GM18502 (cell line): ENCODE results near the gene NUBP2.

Source experiments
- ATAC-seq: cut with Tn5 transposase; IDR thresholded peaks from one replicate; pipeline ENCODE4 v1.9.1; 2021; ENCODE audit warnings: mild to moderate bottlenecking; ENCODE audit not compliant: unreplicated experiment, poor library complexity

The NUBP2 gene, protein sequence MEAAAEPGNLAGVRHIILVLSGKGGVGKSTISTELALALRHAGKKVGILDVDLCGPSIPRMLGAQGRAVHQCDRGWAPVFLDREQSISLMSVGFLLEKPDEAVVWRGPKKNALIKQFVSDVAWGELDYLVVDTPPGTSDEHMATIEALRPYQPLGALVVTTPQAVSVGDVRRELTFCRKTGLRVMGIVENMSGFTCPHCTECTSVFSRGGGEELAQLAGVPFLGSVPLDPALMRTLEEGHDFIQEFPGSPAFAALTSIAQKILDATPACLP

DNA sequence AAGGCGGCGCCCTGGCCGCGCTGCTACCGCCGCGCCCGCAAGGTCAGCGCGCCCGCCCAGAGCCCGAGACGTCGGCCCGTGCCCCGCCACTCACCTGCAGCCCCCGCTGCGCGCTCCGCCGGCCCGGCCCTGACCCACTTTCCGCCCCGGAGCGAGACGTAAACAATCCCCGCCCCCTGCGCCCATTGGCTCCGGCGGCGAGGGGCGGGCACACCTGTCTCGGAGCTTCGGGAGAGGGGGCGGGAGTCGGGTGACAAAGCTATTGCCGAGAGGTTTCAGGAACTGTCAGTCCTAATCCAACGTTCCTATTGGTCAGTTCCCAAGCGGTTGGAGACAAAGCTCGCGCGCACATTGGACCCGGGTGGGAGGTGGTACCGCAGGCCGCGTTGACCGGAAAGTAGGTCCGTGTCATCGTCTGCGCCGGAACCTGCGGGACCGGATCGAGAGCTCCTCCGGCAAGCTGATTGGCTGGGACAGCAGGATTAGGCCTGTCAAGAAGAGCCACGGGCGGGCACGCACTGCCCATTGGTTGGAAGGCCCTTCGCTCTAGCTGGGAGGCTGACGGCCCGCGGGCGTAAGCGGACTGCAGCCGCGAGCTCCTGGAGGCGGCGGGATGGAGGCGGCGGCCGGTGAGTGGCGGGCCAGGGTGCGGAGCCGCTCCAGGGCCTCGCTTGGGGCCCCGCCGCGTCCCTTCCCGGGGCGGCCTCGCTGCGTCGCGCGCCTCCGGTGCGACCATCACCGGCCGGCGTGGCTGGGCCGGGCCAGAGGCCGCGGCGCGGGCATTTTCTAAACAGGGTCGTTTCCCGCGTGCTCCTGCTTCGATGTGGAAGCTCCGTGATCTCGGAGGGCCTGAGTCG lies at the start of gene NUBP2, which contains the start of gene SPSB3:
Gene NUBP2 (plus strand): TSS at position 553 of the 857 bp plus-strand sequence. CDS start 61 bp downstream, at position 614.
Gene SPSB3 (minus strand): TSS at position 164 of the 857 bp plus-strand sequence. CDS start 1,088 bp downstream, outside the sequence.
- peak; percentile 85 for ATAC-seq

DNA sequence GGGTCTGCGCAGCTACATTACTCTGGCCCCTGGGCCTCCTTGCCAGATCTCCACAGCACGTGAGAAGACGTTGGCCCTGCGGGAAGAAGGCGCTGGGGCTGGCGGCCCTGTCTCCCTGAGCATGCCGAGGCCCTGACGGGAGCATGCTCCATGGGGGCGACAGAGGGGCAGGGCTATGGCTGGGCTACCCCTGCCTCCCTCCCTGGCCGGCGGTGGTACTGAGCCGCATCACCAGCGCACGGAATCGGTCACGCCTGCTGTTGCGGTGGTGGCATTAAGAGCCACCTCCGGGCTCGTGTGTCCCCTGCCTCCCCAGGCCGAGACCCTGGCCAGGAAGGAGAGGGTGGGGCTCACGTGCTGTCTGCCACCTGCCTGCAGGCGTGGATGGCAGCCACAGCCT lies 48.6 kb upstream of the NUBP2 start:
- no peak for ATAC-seq

DNA sequence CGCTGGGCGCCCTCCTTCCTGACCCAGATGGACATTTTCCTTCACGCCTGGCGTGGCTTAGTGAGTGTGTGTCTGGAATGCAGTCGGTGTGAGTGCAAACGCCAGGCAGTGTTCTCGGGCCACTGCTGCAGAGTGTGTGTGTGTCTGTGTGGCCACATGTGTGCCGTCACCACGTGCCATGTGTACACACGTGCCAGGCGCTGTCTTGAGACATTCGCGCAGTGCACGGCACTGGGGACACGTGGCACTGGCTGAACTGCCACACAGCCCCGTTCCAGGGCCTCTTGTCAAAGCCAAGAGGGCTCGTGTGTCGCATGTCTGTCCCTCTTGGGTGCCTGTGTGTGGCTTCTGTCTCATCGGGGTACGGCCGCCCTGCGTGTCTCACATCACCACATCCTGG lies 47.9 kb upstream of the NUBP2 start:
- ATAC-seq: no peak

DNA sequence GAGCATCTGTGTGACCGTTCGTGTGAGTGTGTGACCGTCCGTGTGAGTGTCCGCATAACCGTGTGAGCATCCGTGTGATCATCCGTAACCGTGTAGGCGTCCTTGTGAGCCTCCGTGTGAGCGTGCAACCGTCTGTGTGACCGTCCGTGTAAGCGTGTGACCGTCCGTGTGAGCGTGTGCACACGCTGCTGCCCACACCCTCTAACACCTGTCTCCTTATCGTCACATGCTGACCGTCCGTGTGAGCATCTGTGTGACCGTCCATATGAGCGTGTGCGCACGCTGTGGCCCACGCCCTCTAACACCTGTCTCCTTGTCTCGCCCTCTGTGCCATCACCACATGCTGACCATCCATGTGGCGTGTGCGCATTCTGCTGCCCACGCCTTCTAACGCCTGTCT lies 42.5 kb upstream of the NUBP2 start:
- ATAC-seq: no peak

DNA sequence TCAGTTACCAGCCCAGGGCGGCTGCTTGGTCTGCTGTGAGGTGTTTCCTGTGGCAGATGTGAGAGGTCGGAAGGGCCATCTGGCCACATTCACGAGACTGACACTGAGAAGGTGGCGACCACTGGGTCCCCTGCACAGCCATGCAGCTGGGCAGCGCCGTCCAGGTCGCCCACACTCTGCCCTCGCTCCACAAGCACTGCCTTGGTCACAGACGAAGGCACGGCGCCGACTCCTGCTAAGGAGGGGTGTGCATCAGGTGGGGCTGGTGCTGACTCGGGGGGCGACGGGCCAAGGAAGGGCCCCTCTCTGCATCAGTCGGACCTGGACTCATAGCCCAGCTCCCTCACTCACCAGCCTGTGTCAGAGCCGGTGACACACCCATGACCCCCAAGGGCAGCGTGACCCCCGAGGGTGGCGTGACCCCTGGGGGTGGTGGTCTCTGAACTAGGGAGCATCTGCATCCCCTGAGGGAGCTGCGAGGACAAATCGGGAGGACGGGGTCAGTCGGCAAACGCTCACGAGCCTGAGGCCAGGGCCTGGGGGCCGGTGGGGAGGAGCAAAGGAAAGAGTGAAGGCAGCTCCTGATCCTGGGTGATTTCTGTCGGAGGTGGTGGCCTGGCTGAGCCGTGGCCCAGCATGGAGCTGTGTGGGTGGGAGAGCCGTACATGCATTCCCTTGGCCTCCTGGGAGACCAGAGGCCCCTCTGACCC lies 41.8 kb upstream of the NUBP2 start:
- no peak for ATAC-seq

DNA sequence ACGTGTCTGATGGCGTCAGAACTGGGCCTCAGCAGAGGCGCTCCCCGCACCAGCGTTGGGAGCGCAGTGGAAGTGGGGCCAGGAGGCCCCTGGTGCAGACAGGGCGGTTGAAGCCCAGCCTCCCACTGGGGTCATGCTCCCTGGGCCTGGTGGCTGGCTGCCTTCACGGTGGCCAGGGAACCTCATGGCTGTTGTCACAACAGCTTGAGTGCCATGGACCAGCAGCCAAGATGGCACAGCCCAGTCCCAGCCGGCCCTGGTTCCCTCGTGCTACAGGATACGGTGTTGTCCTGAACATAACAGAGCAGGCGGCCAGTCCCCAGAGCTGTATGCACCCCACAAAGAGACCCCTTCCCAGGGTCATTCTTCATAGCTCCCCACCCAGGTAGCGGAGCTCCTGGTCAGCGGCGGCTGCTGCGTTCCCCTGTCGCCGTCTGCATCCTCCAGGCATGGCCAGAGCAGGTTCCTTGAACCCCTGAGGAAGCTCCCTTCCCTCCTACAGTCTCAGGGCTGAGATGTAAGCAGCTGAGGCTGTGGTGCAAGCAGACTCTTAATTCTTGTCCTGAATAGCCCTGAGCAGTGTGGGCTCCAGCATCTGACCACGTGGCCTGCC lies 41.1 kb upstream of the NUBP2 start:
- ATAC-seq: no peak

DNA sequence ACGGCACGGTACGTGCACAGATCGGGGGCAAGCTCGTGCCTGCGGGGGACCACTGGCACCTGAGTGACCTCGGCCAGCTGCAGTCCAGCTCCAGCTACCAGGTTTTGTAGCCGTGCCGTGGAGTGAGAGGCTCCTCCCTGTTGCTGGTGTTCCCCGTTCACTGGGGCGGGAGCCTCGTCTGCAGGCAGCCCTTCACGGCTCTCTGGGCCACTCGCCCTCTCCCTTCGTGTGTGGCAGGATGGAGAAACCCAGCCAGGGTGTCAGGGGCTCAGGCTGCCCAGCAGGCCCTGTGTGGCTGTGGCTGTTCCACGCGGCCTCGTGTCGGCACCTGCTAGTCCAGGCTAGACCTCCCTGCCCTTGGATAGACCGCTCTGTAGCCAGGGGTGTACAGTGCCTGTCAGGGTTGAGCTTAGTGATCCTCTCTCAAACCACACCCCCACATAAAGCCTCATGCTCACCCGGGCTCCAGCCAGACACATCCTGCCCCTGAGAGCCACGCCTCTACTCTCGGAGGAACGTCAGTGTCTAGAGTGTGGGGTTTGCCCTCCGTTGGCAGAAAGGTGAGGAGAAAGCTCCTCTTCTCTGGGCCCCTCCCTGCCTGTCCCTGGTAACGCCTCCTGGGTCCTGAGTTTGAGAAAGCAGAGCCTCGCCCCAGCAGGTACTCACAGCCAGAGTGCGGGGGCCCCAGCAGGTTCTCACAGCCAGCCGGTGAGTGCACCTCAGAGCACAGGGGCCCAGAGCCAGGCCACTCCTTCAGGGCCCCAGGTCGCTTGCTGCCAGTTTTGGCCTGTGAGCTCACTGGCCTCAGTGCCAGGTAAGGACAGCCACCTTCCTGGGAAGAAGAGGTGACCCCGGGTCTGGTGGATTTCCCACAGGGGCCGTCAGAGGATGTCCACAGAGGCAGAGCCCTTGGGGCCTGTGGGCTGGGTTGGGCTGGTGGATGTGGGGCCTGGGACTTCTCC lies 39.1 kb upstream of the NUBP2 start:
- ATAC-seq: no peak

DNA sequence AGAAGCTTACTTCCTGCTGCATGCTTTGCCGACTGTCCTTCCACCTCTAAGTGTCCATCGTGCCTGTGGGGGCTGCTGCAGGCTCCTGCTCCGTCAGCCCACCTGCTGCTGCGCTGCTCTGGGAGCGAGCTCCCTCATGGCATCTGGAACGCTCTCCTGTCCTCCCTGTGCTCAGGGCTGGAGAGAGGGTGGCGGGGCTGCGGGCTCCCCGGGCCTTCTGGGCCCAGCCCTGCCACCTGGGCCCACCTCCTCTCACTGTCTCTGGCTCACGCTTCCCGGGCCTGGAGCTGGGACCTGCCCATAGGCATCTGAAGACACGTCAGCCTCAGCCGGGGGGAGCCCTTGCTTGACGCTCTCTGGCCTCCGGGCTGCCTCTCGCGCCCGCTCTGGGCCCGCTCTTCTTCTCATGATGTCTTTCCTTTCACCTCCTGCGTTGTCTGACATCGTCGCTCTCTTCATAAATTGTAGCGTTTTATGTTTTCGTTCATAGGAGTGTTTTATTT lies 38.4 kb upstream of the NUBP2 start:
- no peak for ATAC-seq

DNA sequence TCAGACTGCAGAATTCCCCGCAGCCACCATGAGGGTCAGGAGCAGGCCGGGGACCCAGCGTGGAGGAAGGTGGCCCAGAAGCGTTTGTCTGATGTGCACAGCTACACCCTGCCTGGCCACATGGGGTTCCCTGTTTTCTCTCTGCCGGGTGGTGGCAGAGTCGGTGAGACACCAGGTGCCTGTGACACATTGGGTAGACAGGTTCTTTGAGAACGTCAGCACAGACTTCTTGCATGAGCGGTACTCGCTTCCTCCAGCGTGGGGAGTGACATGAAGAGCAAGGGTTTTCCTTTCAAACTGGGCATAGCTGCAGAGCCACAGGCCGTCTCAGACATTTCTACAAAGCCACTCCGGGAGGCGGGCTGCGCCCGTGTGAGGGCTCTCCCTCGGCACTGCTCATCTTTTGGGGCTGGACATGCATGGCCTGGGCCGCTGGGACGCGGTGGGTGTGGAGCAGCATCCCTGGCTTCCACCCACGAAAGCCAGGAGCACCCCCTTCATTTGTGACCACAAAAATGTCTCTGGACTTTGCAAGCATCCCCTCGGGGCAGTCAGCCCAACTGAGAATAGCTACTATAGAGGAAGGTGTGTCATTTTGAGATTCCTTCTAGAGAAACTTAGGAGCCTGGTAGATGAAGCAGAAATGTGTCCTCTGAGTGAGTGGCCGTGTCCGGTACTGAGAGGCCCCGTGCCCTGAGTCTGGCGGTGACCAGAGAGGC lies 37.4 kb upstream of the NUBP2 start:
- no peak for ATAC-seq

DNA sequence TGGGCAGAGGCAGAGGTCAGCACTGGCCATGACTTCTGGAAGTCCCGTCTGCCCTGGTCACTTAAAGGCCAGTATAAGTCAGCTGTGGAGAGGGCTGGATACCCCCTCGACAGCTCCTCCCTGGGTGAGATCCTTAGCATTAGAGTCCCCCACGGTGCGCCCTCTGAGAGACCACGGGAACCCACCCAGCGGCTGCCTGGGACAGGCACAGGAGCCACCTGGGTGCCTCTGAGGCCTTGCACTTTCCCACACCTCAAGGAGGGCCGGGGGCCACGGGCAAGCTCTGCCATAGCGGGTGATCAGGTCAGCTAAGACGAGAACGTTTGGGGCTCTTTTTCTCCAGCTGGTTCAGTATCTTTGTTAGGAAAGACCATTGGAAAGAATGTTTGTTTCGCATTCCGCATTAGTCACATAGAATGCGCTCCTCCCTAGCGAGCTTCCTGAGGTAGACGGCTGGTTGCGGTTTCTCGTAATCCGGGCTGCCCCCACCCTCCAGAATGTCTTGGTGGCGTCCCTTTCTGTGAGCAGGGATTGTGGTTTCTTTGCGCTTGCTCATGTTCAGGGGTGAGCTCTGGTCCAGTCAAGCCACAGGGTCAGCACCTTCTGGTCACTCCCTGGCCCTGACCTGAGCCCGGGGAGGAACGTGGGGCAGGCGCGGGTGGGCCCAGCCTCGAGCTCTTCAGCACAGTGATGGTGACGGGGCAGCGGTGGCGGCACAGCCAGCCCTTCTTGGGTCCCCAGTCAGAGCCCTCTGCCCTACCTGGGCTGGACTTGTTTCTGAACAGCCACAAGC lies 36.7 kb upstream of the NUBP2 start:
- no peak for ATAC-seq

DNA sequence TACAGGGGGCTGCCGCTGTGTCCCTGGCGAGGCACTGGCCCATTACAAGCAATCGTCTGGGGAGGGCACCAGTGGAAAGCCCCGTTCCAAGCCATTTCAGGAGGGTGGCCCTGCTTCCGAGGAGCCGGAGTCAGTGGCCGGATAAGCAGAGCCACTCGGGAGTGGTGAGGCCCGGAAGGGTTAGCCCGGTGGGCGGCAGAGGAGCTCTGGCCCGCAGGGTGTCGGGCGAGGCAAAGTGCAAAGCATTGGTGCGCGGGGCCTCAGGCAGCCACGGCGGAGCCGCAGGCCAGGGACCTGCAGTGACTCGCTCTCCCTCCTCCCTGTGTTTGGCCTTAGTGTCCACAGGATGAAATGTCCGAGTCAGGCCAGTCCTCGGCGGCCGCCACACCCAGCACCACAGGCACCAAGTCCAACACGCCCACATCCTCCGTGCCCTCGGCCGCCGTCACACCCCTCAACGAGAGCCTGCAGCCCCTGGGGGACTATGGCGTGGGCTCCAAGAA lies 36.0 kb upstream of the NUBP2 start:
- no peak for ATAC-seq

DNA sequence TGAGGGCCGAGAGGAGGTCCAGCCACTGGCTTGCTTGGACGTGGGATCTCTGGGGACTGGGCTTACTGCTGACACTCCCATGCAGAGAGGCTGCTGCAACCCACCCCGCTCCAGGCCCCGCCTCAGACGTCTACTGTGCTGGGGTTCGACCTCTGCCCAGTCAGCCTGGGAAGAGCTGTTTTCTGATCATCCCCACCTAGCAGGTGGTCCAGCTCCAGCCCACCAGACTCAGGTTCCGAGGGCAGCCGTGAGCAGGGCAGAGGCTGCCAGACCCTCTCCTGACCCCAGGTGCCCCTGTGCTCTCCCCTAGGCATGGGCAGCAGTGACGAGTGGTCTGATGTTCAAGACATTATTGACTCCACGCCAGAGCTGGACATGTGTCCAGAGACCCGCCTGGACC lies 34.8 kb upstream of the NUBP2 start:
- ATAC-seq: no peak

DNA sequence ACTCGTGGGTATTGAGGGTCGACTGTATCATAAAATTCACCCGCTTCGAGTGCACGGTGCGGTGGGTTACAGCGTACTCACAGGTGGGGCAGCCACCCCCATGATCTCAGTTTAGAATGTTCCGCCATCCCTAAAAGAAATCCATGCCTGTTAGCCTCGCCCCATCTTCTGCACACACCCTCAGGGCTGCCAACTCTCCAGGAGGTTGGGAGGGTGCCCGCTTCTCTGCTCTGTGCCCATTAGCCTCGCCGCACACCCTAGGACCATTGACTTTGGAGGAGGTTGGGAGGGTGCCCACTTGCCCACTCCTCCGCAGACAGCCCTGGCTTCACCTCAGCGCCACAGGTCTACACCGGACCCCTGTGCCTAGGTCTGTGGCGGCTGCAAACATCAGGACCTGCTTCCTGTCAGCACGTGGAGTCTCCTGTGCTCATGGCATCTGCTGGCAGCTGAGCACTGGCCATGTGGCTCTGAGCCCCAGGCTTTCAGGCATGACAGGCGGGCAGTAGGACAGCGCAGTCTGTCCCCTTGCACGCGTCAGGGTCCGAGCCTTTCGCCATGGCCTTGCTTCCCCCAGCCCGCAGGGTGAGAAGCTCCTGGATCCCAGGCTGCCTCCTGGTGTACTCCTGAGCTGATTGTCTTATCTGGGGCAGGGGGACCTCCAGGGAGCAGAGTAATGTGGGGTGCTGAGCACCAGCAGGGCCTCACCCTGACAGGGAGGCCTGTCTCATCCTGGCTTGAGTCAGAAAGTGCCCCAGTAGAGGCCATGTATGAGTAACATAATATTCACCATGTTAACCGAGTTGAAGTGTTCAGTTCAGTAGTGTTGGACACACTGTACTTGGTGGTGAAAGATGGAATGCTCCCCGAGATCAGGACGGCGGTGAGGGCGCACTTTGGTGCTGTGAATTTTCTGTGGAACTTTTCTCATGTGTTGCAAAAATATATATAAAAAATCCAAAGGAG lies 33.3 kb upstream of the NUBP2 start:
- no peak for ATAC-seq

DNA sequence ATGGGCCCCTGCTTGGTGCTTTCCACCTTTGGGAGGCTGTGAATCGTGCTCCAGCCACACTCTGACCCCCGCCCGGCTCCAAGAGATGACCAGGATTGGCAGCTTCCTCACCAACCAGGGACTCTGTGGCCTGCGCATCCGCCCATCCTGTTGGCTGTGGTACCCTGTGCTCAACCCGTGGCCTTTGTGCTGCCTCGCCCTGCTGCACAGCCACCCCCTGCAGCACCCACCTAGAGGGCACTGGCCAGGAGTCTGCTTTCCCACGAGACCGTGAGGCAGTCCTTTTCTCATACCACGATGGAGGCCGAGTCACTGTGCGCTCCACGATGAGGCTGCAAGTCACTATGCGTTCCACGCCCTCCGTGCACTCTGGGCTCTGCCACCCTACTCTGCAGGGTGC lies 30.8 kb upstream of the NUBP2 start:
- ATAC-seq: no peak

DNA sequence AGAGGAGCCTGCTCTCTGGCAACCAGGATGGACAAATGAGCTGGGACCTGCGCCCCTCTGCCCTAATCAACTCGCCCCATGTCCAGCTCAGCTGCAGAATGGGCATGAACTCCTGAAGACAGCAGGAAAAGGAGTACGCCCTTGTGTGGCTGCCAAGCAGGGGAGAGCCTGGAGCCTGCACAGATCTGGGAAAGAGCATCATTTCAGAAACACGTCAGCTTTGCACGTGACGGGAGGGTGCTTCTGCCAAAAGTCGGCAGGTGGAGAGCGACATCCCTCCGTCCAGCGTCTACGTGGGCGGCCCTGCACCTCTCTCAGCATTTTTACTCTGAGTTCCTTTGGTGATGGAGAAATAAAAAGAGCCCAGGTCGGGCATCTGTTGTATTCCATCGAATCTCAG lies 29.9 kb upstream of the NUBP2 start:
- no peak for ATAC-seq

DNA sequence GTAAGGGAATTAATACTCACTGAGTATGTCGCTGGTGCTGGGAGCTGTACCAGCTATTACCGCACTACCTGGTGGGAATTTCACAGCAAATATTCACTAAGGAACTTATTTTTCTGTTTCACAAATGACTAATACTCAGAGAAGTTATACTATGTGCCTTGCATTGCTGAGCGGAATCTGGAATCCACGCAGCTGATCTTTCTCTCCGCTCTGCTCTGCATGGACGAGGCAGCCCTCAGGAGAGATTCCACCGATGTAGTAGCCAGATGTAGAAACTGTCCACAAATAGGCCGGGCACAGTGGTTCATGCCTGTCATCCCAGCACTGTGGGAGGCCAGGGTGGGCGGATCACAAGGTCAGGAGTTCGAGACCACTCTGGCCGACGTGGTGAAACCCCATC lies 28.6 kb upstream of the NUBP2 start:
- no peak for ATAC-seq
